Right lobe of liver (tissue), 6 donors: ENCODE results near the gene C12orf42. TPM values are rescaled to one million over a fixed set of nuclear protein-coding genes. Genes with fewer than 3 reads are reported as not detected.

Source experiments
- ATAC-seq, 4 donors: fragments of 200-7000 bp; cut with Tn5 transposase; one replicate each; pipeline ENCODE4 v1.9.1; 2020; ENCODE audit warnings: mild to moderate bottlenecking in 4 of 4, moderate library complexity in 4 of 4
- DNase-seq, 3 donors: peaks; one replicate each; pipeline ENCODE4 v3.0.0-alpha.2; 2020
- H3K27ac ChIP-seq, 3 donors: fragments of 200-600 bp; one replicate each; pipeline ENCODE4 v1.8.0; 2022
- H3K27me3 ChIP-seq, 2 donors: fragments of 200-600 bp; one replicate each; pipeline ENCODE4 v1.8.0; 2022
- H3K36me3 ChIP-seq, 4 donors: fragments of 200-600 bp; sonication (generic) in 1 of 4; one replicate each; pipeline versions ENCODE4 v1.5.1 to v1.8.0; 2017 to 2022; ENCODE audit warnings: control low read depth in 1 of 4
- H3K4me1 ChIP-seq, 4 donors: fragments of 200-600 bp; sonication (generic) in 1 of 4; one replicate each; pipeline versions ENCODE4 v1.5.1 to v1.8.0; 2017 to 2022; ENCODE audit warnings: control low read depth in 1 of 4
- H3K4me3 ChIP-seq, 3 donors: fragments of 200-600 bp; one replicate each; pipeline ENCODE4 v1.8.0; 2022
- H3K9me3 ChIP-seq, 4 donors: fragments of 200-600 bp; sonication (generic) in 1 of 4; one replicate each; pipeline versions ENCODE4 v1.5.1 to v1.8.0; 2017 to 2022; ENCODE audit warnings: control low read depth in 1 of 4
- CTCF ChIP-seq, 4 donors: fragments of 200-600 bp in 3 of 4; fragments of 450-650 bp in 1 of 4; IDR thresholded peaks; one replicate each; pipeline versions ENCODE4 v1.5.1 to v1.8.0; 2016 to 2022; ENCODE audit warnings: antibody characterized with exemption in 4 of 4, mild to moderate bottlenecking in 2 of 4
- POLR2A ChIP-seq: fragments of 450-650 bp; IDR thresholded peaks from one replicate; pipeline ENCODE4 v1.6.1; 2017; ENCODE audit warnings: antibody characterized with exemption, mild to moderate bottlenecking
- WGBS: methylation state at CpG from one replicate; pipeline ENCODE4 v1.1.6; 2018; ENCODE audit warnings: low coverage, low lambda C conversion rate; ENCODE audit not compliant: insufficient coverage; ENCODE audit errors: missing lambda C conversion rate; 5-methylcytosine and 5-hydroxymethylcytosine counted together
- intact Hi-C, 2 donors: fragments of 100-400 bp; cut with DNase I; formaldehyde crosslinking; loops; one replicate each; pipeline versions ENCODE4 v1.11.2 to v1.14.1; 2022
- total RNA-seq, 6 experiments: library from RNA; depleted of rRNA in 2 of 6; stranded (reverse); fragments of >200 nt in 2 of 6; fragmentation: NEBNext Ultra II Directional in 3 of 6; extraction: Animal tissue kit (Norgen Biotek cat#: 25700) in 3 of 6; gene quantifications; one replicate each; pipeline versions ENCODE4 v1.1.0 to v1.2.4, GENCODE V29; 2016 to 2023
- donor health status: DM: no; HTN: yes; CAD: no.
- donor health status: DM: no; HTN: no; CAD: no.
- donor health status: DM: no; HTN: no; CAD: no.
- donor health status: DM: no; HTN: yes; CAD: no.
- donor health status: DM: no; HTN: yes; CAD: no.

Gene C12orf42
- total RNA-seq, 6 experiments from 2014 or later = not detected

- no peak for ATAC-seq
- H3K4me3 ChIP-seq = no peak overlapping the region
- H3K9me3 ChIP-seq = no peaks in the 10 kb centered on the region
- no peak overlapping the region for H3K27ac ChIP-seq
- no peaks in the 10 kb centered on the region for H3K27me3 ChIP-seq
- WGBS = 80% methylated on average over 2 of the region's 2 CpGs
- no peaks in the 10 kb centered on the region for H3K4me1 ChIP-seq
- H3K36me3 ChIP-seq = no peaks in the 10 kb centered on the region
- DNase-seq = no peak
- TF ChIP-seq POLR2A (no peak), CTCF (IDR thresholded peaks at IDR 0.05) (no peak)
- intact Hi-C loops = no loop called here
Measured at GRCh38 chr12:103520686-103521215, 25.0 kb upstream of the C12orf42 start.

DNA sequence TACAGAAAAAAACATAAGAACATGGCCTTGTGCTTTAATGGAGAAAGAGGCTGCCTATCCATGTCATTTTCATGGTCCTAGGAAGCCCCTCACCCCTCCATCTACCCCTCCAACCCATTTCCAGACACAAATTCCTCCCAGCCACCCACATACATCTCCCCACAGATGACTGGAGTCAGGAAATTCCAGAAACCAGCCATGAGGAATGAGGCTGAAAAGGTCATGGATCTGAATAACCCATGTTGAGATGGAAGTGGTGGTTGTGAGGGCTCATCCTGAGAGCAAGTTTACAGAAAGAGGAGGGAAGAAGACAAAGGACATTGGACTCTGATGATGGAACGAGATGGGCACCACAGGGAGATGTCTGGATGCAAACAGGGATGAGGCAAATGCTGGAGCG is 23.9 kb upstream of the C12orf42 start:
- Histone ChIP-seq H3K9me3 (no peaks in the 10 kb centered on the region), H3K36me3 (no peaks in the 10 kb centered on the region), H3K4me1 (no peaks in the 10 kb centered on the region), H3K27ac (no peak overlapping the region), H3K4me3 (no peak overlapping the region), H3K27me3 (no peaks in the 10 kb centered on the region)
- no peak for ATAC-seq
- no peak for DNase-seq
- WGBS = 60% methylated on average over 2 of the region's 2 CpGs
- intact Hi-C loops = no loop called here
- no peak for TF ChIP-seq CTCF (IDR thresholded peaks at IDR 0.05)
- no peak for TF ChIP-seq POLR2A

DNA sequence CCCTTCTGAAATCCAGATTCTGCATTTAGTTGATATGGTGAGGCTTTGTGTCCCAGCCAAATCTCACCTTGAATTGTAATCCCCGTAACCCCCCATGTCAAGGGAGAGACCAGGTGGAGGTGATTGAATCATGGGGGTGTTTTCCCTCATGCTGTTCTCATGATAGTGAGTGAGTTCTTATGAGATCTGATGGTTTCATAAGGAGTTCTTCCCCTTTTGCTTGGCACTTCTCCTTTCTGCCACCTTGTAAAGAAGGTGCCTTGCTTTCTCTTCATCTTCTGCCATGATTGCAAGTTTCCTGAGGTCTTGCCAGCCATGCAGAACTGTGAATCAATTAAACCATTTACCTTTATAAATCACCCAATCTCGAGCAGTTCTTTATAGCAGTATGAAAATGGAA is 23.1 kb upstream of the C12orf42 start:
- DNase-seq = no peak
- Histone ChIP-seq H3K4me1 (no peaks in the 10 kb centered on the region), H3K27ac (no peak overlapping the region), H3K9me3 (no peaks in the 10 kb centered on the region), H3K4me3 (no peak overlapping the region), H3K27me3 (no peaks in the 10 kb centered on the region), H3K36me3 (no peaks in the 10 kb centered on the region)
- no peak for ATAC-seq
- 62% methylated on average over 2 of the region's 2 CpGs for WGBS
- TF ChIP-seq CTCF (IDR thresholded peaks at IDR 0.05) = no peak
- no peak for TF ChIP-seq POLR2A
- intact Hi-C loops = no loop called here

DNA sequence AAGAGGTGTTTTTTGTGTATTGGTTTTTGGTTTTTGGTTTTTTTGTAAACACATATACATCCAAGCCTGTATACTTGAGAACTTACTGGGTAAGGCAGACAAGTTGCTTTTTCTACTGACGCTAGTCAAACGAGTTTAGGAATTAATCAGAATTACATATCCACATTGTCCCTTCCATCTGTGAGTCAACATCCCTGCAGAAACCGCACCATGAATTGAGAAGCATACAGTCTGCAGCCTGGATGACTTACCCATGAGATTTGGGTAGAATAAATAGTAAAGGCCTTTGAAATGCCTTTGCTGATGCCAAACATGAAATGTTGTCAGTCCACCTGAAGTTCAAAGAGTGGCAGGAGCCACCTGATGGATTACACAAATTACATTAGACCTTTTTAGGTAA is 21.4 kb upstream of the C12orf42 start:
- 64% methylated on average over 3 of the region's 3 CpGs for WGBS
- H3K27ac ChIP-seq = no peak overlapping the region
- no peak overlapping the region for H3K4me3 ChIP-seq
- no peak for TF ChIP-seq POLR2A
- no peak for TF ChIP-seq CTCF (IDR thresholded peaks at IDR 0.05)
- H3K36me3 ChIP-seq = no peaks in the 10 kb centered on the region
- no peaks in the 10 kb centered on the region for H3K9me3 ChIP-seq
- ATAC-seq (no peak), DNase-seq (no peak)
- H3K27me3 ChIP-seq = no peaks in the 10 kb centered on the region
- H3K4me1 ChIP-seq = no peaks in the 10 kb centered on the region
- intact Hi-C loops = no loop called here

GRCh38 chr12:103515341-103515740 is 19.6 kb upstream of the C12orf42 start:
- Histone ChIP-seq H3K27ac (no peak overlapping the region), H3K4me1 (no peaks in the 10 kb centered on the region), H3K9me3 (no peaks in the 10 kb centered on the region), H3K27me3 (no peaks in the 10 kb centered on the region), H3K36me3 (no peaks in the 10 kb centered on the region), H3K4me3 (no peak overlapping the region)
- intact Hi-C loops = no loop called here
- no peak for ATAC-seq
- DNase-seq = no peak
- TF ChIP-seq POLR2A = no peak
- no peak for TF ChIP-seq CTCF (IDR thresholded peaks at IDR 0.05)
